RWPE2 (cell line): Measurements from ENCODE around the gene IL21R.

Source experiments
- ATAC-seq: fragments of 200-7000 bp; cut with Tn5 transposase; 3 replicates; pipeline ENCODE4 v1.9.1; 2021; ENCODE audit warnings: low read depth
- DNase-seq: peaks from one replicate; pipeline ENCODE4 v3.0.0-alpha.2; 2020; ENCODE audit warnings: low spot score
- H3K27ac ChIP-seq: fragments of 450-650 bp; 2 replicates; pipeline ENCODE4 v1.5.1; 2017; ENCODE audit warnings: mild to moderate bottlenecking; ENCODE audit not compliant: poor library complexity, severe bottlenecking
- H3K27me3 ChIP-seq: fragments of 250-450 bp; sonication (Bioruptor Pico); 2 replicates; pipeline ENCODE4 v1.5.1; 2021; ENCODE audit warnings: mild to moderate bottlenecking, moderate library complexity; ENCODE audit not compliant: insufficient read depth, poor library complexity, severe bottlenecking
- H3K36me3 ChIP-seq: fragments of 250-450 bp; sonication (Bioruptor Pico); 2 replicates; pipeline ENCODE4 v1.5.1; 2020; ENCODE audit warnings: low read depth, mild to moderate bottlenecking, moderate library complexity
- H3K4me1 ChIP-seq: fragments of 250-450 bp; sonication (Bioruptor Pico); 2 replicates; pipeline ENCODE4 v1.5.1; 2021; ENCODE audit warnings: mild to moderate bottlenecking, moderate library complexity; ENCODE audit not compliant: insufficient read depth, poor library complexity, severe bottlenecking
- H3K4me3 ChIP-seq: fragments of 250-450 bp; sonication (Bioruptor Pico); 2 replicates; pipeline ENCODE4 v1.5.1; 2021; ENCODE audit warnings: mild to moderate bottlenecking, moderate library complexity; ENCODE audit not compliant: severe bottlenecking
- H3K9me3 ChIP-seq: fragments of 250-450 bp; sonication (Bioruptor Pico); 2 replicates; pipeline ENCODE4 v1.5.1; 2021; ENCODE audit warnings: mild to moderate bottlenecking, moderate library complexity; ENCODE audit not compliant: severe bottlenecking
- CTCF ChIP-seq: fragments of 450-650 bp; IDR thresholded peaks from one replicate; pipeline ENCODE4 v1.5.1; 2017; ENCODE audit warnings: mild to moderate bottlenecking, moderate library complexity; ENCODE audit not compliant: poor library complexity, severe bottlenecking

Gene IL21R

GRCh38 chr16:27401768-27402568 lies at the start of gene IL21R:
Gene IL21R (plus strand): TSS chr16:27402174. CDS start chr16:27430072, 27,898 bp downstream.
- Histone ChIP-seq H3K4me3 (no peak within 1 kb of the TSS), H3K9me3 (no peaks in the 10 kb centered on the region), H3K36me3 (no peaks in the 10 kb centered on the region), H3K27ac (no peak within 1 kb of the TSS), H3K4me1 (no peaks in the 10 kb centered on the region), H3K27me3 (peaks cover 7% of the 10 kb centered on the region)
- no peak for TF ChIP-seq CTCF
- DNase-seq (no peak), ATAC-seq (peak; percentile 62)

- DNase-seq = no peak
- H3K4me1 ChIP-seq = no peaks in the 10 kb centered on the region
- ATAC-seq = no peak
- peaks cover 94% of the 10 kb centered on the region for H3K36me3 ChIP-seq
- H3K9me3 ChIP-seq = no peaks in the 10 kb centered on the region
- H3K27me3 ChIP-seq = no peaks in the 10 kb centered on the region
- H3K27ac ChIP-seq = no peak overlapping the region
- H3K4me3 ChIP-seq = no peak overlapping the region
- no peak for TF ChIP-seq CTCF
Observed at GRCh38 chr16:27353853-27354252, 48.1 kb upstream of the IL21R start.

GRCh38 chr16:27355610-27356009 lies 46.4 kb upstream of the IL21R start:
- H3K27ac ChIP-seq = no peak overlapping the region
- DNase-seq = no peak
- no peaks in the 10 kb centered on the region for H3K4me1 ChIP-seq
- no peak overlapping the region for H3K4me3 ChIP-seq
- H3K9me3 ChIP-seq = no peaks in the 10 kb centered on the region
- peak; percentile 31; the same call in 2 of the 3 replicates for ATAC-seq
- peaks cover 92% of the 10 kb centered on the region for H3K36me3 ChIP-seq
- H3K27me3 ChIP-seq = no peaks in the 10 kb centered on the region
- peak; percentile 12 for TF ChIP-seq CTCF

GRCh38 chr16:27356794-27357193 lies 45.2 kb upstream of the IL21R start:
- Histone ChIP-seq H3K4me1 (no peaks in the 10 kb centered on the region), H3K4me3 (no peak overlapping the region), H3K27ac (no peak overlapping the region), H3K9me3 (no peaks in the 10 kb centered on the region), H3K36me3 (peaks cover 88% of the 10 kb centered on the region), H3K27me3 (no peaks in the 10 kb centered on the region)
- ATAC-seq = no peak
- no peak for DNase-seq
- no peak for TF ChIP-seq CTCF

GRCh38 chr16:27359051-27359450 lies 42.9 kb upstream of the IL21R start:
- no peak overlapping the region for H3K4me3 ChIP-seq
- DNase-seq (no peak), ATAC-seq (no peak)
- no peak for TF ChIP-seq CTCF
- H3K27ac ChIP-seq = no peak overlapping the region
- no peaks in the 10 kb centered on the region for H3K9me3 ChIP-seq
- H3K36me3 ChIP-seq = peaks cover 86% of the 10 kb centered on the region
- H3K27me3 ChIP-seq = no peaks in the 10 kb centered on the region
- H3K4me1 ChIP-seq = peaks cover 6% of the 10 kb centered on the region
